Esophagus squamous epithelium (tissue), 4 donors: ENCODE data around the gene MRPL37.

Experiments
- POLR2A ChIP-seq, 4 donors: fragments of 450-650 bp; IDR thresholded peaks; one replicate each; pipeline ENCODE4 v1.6.1; 2017; ENCODE audit warnings: antibody characterized with exemption in 4 of 4, mild to moderate bottlenecking in 4 of 4, moderate library complexity in 3 of 4
- TF ChIP-seq, protein P1 (sequence below), 6 experiments: fragments of 450-650 bp in 4 of 6; fragments of 200-600 bp in 2 of 6; sonication (generic) in 2 of 6; IDR thresholded peaks; one replicate each; pipeline ENCODE4 v1.5.1; 2016 to 2019; ENCODE audit warnings: antibody characterized with exemption in 6 of 6, mild to moderate bottlenecking in 4 of 6, moderate library complexity in 4 of 6

DNA sequence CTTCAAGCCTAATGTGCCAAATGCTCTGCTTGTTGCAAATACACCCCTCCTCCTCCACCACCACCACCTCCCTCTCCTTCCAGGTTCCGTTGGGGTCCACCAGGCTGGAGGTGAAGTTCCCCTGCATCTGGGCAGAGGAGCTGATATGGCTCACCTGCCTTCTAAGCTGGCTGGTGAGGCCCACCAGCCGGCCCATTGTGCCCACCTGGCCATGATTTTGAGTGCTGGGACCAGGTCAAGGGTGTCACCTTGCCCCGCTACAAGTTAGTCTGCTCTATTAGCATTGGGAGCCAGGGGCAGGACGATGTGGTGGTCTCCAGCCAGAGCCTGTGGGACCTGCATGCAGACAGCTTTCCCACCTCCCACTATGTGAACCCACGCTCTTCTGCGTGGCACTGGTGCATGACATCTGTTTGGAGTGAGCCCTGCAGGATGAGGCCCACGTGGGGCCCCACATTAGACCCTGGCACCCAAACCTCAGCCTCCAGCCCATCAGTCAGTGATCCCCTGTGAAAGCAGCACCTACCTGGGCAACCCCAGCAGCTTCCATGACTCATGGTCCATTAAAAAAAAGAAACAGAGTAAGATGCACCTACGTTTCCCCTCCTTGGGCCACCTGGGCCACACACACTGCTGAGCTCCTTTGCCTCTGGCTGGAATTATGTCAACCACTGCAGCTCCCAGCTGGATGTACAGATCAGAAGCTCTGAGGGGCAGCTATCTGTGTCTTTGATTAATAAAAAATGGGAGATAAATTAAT, 31.6 kb upstream of the MRPL37 start:
- TF ChIP-seq, protein P1, sequence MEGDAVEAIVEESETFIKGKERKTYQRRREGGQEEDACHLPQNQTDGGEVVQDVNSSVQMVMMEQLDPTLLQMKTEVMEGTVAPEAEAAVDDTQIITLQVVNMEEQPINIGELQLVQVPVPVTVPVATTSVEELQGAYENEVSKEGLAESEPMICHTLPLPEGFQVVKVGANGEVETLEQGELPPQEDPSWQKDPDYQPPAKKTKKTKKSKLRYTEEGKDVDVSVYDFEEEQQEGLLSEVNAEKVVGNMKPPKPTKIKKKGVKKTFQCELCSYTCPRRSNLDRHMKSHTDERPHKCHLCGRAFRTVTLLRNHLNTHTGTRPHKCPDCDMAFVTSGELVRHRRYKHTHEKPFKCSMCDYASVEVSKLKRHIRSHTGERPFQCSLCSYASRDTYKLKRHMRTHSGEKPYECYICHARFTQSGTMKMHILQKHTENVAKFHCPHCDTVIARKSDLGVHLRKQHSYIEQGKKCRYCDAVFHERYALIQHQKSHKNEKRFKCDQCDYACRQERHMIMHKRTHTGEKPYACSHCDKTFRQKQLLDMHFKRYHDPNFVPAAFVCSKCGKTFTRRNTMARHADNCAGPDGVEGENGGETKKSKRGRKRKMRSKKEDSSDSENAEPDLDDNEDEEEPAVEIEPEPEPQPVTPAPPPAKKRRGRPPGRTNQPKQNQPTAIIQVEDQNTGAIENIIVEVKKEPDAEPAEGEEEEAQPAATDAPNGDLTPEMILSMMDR (IDR thresholded peaks at IDR 0.05) = no peak
- TF ChIP-seq POLR2A (IDR thresholded peaks at IDR 0.05) = no peak
